GM10266 (cell line): ENCODE measurements around the gene CDH13.

Experiments used
- DNase-seq: peaks from one replicate; pipeline ENCODE4 v3.0.0; 2012; ENCODE audit errors: extremely low spot score
- CTCF ChIP-seq: IDR thresholded peaks from 2 replicates; pipeline ENCODE4 v1.5.1; 2012; ENCODE audit warnings: mild to moderate bottlenecking, low read depth; ENCODE audit not compliant: control insufficient read depth, insufficient read depth; ENCODE audit errors: missing control alignments

Gene CDH13

GRCh38 chr16:83817022-83817421, 1190.3 kb downstream of the CDH13 start:
- DNase-seq = no peak
- no peak for TF ChIP-seq CTCF

- no peak for TF ChIP-seq CTCF
- DNase-seq = no peak
These were observed 1191.5 kb downstream of the CDH13 start for GRCh38 chr16:83818276-83818675.

GRCh38 chr16:83819361-83819760, 1192.6 kb downstream of the CDH13 start:
- no peak for TF ChIP-seq CTCF
- no peak for DNase-seq

- TF ChIP-seq CTCF = peak; percentile 95
- DNase-seq = peak; percentile 81
These were observed 1199.6 kb downstream of the CDH13 start for GRCh38 chr16:83826146-83826913.

- DNase-seq = no peak
- no peak for TF ChIP-seq CTCF
These were observed 1203.5 kb downstream of the CDH13 start for GRCh38 chr16:83830091-83830768.

GRCh38 chr16:83830769-83831455, 1204.1 kb downstream of the CDH13 start:
- TF ChIP-seq CTCF = no peak
- DNase-seq = no peak
